GM21619 (cell line): ENCODE data around the gene GPR89B.
"Not testable (repeated sequence)": the region's sequence is repeated elsewhere in the genome, so short reads cannot be mapped to it uniquely, and the experiment has no call there.

Experiments
- ATAC-seq: cut with Tn5 transposase; IDR thresholded peaks from one replicate; pipeline ENCODE4 v1.9.1; 2021; ENCODE audit not compliant: unreplicated experiment

GPR89B gene

GRCh38 chr1:147928236-147929132, at the start of gene GPR89B:
TSS of gene GPR89B (plus strand) at chr1:147928420. CDS start at chr1:147928537, 117 bp downstream.
- ATAC-seq: peak; percentile 91

- no peak for ATAC-seq
Observed at GRCh38 chr1:147879911-147880310, 48.3 kb upstream of the GPR89B start.

GRCh38 chr1:147882535-147882934, 45.7 kb upstream of the GPR89B start:
- no peak for ATAC-seq

GRCh38 chr1:147890177-147890790, 37.9 kb upstream of the GPR89B start:
- peak; percentile 79 for ATAC-seq

DNA sequence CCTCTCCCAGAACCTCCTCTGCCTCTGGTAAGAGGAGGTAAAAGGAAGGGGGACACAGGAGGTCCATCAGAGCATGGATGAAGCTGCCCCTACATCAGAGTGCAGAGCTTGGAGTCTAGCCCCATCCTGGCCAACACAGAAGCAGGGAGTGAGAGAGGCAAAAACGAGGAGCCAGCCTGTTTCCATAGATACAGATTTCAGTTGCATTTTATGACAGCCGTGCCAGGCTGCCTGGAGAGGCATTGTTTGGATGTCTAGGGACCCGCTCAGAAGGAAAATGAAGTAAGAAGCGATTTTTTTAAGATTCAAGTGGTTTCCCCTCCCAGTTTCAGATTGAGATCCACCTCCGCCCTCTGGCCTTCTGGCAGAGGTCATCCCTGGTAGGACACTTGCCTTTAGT, 37.1 kb upstream of the GPR89B start:
- ATAC-seq: no peak

GRCh38 chr1:147892216-147892615, 36.0 kb upstream of the GPR89B start:
- ATAC-seq: no peak

DNA sequence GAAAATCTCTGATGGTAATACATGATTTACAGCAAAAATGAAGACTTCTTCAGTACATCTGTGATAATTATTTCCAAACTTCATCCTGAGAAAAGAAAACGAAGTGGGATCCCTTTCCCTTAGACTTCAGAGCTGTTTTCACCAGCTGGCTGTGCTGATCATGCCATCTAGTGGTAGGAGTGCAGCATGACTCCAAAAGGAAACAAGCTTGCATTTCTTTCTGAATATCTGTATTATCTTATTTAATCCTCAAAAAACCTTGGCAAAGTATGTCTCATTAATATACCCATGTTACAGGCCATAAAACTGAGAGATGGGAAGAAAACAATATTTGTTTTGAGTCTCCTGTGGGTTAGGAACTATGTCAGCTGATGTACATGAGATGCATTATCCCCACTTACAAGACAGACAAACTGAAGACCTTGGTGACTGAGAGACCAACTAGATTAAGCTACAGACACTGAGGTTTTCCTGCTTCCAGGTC, 35.4 kb upstream of the GPR89B start:
- no peak for ATAC-seq

GRCh38 chr1:147895123-147895522, 33.1 kb upstream of the GPR89B start:
- ATAC-seq: no peak

- ATAC-seq: no peak
Observed at GRCh38 chr1:147897029-147897752, 31.0 kb upstream of the GPR89B start.

GRCh38 chr1:147897789-147898188, 30.4 kb upstream of the GPR89B start:
- no peak for ATAC-seq

- no peak for ATAC-seq
Observed at GRCh38 chr1:147902253-147902845, 25.9 kb upstream of the GPR89B start, which contains the start of gene GJA8. TSS of gene GJA8 (plus strand) at chr1:147902795. CDS start at chr1:147907956, 5,161 bp downstream.

- ATAC-seq: no peak
Observed at GRCh38 chr1:147904726-147905125, 23.5 kb upstream of the GPR89B start.

DNA sequence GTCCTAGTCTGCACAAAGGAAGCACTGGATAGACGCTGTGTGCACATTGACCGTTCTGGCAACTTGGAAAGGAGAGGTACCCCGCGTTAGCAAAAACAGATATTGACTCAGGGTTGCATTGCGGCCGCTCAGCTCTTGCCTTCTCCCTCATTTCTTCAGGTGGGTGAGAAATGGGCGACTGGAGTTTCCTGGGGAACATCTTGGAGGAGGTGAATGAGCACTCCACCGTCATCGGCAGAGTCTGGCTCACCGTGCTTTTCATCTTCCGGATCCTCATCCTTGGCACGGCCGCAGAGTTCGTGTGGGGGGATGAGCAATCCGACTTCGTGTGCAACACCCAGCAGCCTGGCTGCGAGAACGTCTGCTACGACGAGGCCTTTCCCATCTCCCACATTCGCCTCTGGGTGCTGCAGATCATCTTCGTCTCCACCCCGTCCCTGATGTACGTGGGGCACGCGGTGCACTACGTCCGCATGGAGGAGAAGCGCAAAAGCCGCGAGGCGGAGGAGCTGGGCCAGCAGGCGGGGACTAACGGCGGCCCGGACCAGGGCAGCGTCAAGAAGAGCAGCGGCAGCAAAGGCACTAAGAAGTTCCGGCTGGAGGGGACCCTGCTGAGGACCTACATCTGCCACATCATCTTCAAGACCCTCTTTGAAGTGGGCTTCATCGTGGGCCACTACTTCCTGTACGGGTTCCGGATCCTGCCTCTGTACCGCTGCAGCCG, 20.3 kb upstream of the GPR89B start:
- ATAC-seq: no peak

DNA sequence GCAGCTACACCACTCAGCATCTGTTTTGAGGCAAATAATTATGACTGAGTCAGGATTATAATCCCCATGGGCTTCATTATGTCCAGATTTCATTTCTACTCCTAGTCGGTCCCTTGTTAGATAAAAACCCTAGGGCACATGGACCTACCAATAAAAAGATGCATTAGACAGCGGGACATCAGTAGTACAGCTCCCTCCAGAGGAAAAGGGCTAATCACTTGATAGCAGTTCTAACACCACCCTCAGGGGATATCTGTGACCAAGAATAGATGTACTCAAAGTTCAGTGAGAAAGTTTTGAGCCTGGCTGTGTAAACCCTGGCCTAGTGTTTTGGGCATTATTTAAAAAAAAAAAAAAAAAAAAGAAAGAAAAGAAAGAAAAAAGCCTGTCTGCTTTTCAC, 15.7 kb upstream of the GPR89B start:
- ATAC-seq: no peak

DNA sequence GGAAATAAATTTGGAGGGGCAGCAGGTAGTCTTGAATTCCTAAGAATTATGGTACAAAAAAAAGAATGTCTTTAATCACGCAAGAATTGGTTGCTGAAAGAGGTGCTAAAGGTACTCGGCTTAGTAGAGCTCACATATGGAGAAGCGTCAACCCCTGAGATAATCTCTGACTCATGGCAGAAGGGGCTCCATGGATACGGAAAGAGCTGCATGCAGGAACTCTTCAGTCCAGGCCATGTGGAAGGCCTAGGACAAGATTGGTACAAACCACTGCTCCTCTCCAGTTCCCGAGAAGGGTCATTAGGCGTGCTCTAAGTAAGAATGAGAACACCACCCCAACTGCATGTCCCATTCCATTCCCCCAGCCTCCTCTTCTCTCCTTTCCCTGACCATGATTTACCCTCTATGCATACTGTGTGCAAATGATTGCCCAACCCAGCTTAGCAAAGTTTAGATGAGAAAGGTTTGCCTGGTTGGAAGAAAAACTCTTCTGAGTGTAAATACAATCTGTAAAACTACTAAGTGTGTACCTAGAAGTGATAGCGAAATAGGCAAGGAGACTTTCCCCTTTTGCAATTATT, 14.8 kb upstream of the GPR89B start:
- ATAC-seq: no peak

DNA sequence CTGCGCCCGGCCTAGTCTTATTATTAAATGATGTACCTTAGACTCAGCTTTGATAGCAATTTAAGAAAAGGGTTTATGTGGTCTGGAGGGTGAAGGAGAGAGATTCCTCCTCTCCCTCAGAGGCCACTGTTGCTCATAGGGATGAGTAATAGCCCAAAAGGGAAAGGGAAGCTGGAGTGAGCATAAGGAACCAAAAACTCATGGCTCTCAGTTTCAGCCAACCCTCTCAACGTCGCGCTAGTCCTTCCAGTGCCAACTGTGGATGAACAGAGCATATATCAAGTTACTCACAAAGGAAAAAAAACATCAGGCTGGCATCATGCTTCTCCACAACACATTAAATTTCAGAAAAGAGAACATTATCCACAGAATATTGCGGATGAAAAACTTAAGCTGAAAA, 8.3 kb upstream of the GPR89B start:
- ATAC-seq: no peak

DNA sequence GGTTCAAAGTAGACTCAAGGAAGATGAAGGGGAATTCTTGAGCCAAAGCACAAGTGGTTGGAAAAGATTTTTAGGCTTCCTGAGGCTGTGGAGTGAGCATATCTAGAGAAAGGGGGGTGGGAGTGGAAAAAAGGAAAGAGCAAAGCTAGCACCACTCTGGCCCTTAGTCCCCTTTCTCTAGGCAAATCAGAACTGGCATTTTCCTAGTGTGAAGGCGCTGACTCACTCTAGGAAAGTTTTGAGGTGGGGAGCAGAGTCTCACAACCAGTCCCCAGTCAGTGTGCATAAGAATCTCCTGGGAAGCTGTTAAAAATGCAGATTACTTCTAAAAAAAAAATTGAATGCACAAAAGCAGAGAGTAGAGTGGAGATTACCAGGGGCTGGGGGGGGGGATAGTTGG, 3.4 kb upstream of the GPR89B start:
- ATAC-seq: no peak

GRCh38 chr1:147927215-147927614, 1.0 kb upstream of the GPR89B start:
- ATAC-seq: not testable (repeated sequence)

- ATAC-seq: not testable (repeated sequence)
Observed at GRCh38 chr1:147927689-147928088, 531 bp upstream of the GPR89B start.

GRCh38 chr1:147931137-147931536, 2.9 kb downstream of the GPR89B start:
- not testable (repeated sequence) for ATAC-seq
